ENCODE results near the gene OR1S1.
"Not testable (repeated sequence)": the region's sequence is repeated elsewhere in the genome, so short reads cannot be mapped to it uniquely, and the experiment has no call there.

Gene OR1S1

GRCh38 chr11:58212420-58212819, at the start of gene OR1S1:
Gene OR1S1 (plus strand): TSS chr11:58212720.
- H3K9me3 ChIP-seq (ENCODE audit: control insufficient read depth, insufficient read depth, low read depth, low read length); POLR2A ChIA-PET; H3K4me1 ChIP-seq (ENCODE audit: control insufficient read depth, insufficient read depth, low read length); H3K27ac ChIP-seq (ENCODE audit: extremely low read depth, low read depth, low read length); H3K36me3 ChIP-seq (ENCODE audit: control insufficient read depth in 2 of 2, insufficient read depth in 1 of 2, low read length in 2 of 2); H3K4me3 ChIP-seq (ENCODE audit: low read depth, low read length); CTCF ChIA-PET: not testable (repeated sequence)

GRCh38 chr11:58164389-58164788, 48.1 kb upstream of the OR1S1 start:
- H3K27ac ChIP-seq (ENCODE audit: extremely low read depth, low read depth, low read length) = no peak overlapping the region
- H3K36me3 ChIP-seq (ENCODE audit: control insufficient read depth in 2 of 2, insufficient read depth in 1 of 2, low read length in 2 of 2) = no peaks in the 10 kb centered on the region
- ChIA-PET CTCF (no interaction called here), POLR2A (no interaction called here)
- no peaks in the 10 kb centered on the region for H3K9me3 ChIP-seq (ENCODE audit: control insufficient read depth, insufficient read depth, low read depth, low read length)
- H3K4me1 ChIP-seq (ENCODE audit: control insufficient read depth, insufficient read depth, low read length) = no peaks in the 10 kb centered on the region
- no peak overlapping the region for H3K4me3 ChIP-seq (ENCODE audit: low read depth, low read length)
- TF ChIP-seq, protein P1, sequence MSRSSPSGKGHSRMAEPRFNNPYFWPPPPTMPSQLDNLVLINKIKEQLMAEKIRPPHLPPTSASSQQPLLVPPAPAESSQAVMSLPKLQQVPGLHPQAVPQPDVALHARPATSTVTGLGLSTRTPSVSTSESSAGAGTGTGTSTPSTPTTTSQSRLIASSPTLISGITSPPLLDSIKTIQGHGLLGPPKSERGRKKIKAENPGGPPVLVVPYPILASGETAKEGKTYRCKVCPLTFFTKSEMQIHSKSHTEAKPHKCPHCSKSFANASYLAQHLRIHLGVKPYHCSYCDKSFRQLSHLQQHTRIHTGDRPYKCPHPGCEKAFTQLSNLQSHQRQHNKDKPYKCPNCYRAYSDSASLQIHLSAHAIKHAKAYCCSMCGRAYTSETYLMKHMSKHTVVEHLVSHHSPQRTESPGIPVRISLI (tag by site-specific recombination; IDR thresholded peaks at IDR 0.05) = no peak
- TF ChIP-seq, protein P2, sequence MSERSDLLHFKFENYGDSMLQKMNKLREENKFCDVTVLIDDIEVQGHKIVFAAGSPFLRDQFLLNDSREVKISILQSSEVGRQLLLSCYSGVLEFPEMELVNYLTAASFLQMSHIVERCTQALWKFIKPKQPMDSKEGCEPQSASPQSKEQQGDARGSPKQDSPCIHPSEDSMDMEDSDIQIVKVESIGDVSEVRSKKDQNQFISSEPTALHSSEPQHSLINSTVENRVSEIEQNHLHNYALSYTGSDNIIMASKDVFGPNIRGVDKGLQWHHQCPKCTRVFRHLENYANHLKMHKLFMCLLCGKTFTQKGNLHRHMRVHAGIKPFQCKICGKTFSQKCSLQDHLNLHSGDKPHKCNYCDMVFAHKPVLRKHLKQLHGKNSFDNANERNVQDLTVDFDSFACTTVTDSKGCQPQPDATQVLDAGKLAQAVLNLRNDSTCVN (tag by site-specific recombination; optimal IDR thresholded peaks at IDR 0.05) = no peak
- no peak for TF ChIP-seq GLIS1 (tag by site-specific recombination; IDR thresholded peaks at IDR 0.05)
- TF ChIP-seq ZNF266 (tag by site-specific recombination; IDR thresholded peaks at IDR 0.05; ENCODE audit: low read depth) = no peak
- TF ChIP-seq ZNF112 (tag by site-specific recombination; IDR thresholded peaks at IDR 0.05) = no peak
- TF ChIP-seq, protein P3, sequence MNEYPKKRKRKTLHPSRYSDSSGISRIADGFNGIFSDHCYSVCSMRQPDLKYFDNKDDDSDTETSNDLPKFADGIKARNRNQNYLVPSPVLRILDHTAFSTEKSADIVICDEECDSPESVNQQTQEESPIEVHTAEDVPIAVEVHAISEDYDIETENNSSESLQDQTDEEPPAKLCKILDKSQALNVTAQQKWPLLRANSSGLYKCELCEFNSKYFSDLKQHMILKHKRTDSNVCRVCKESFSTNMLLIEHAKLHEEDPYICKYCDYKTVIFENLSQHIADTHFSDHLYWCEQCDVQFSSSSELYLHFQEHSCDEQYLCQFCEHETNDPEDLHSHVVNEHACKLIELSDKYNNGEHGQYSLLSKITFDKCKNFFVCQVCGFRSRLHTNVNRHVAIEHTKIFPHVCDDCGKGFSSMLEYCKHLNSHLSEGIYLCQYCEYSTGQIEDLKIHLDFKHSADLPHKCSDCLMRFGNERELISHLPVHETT (tag by site-specific recombination; IDR thresholded peaks at IDR 0.05) = no peak
- no peak for TF ChIP-seq YY1 (tag by site-specific recombination; IDR thresholded peaks at IDR 0.05)
- TF ChIP-seq ZFP37 (tag by site-specific recombination; IDR thresholded peaks at IDR 0.05) = no peak
- TF ChIP-seq ZNF404 (tag by site-specific recombination; IDR thresholded peaks at IDR 0.05) = no peak
- TF ChIP-seq SETDB1 (IDR thresholded peaks at IDR 0.05; ENCODE audit: insufficient read length, low read length) = no peak
- TF ChIP-seq ZNF394 (tag by site-specific recombination; IDR thresholded peaks at IDR 0.05; ENCODE audit: borderline replicate concordance) = no peak
- no peak for TF ChIP-seq ZNF223 (tag by site-specific recombination; IDR thresholded peaks at IDR 0.05)
- no peak for TF ChIP-seq ZNF148 (tag by site-specific recombination; IDR thresholded peaks at IDR 0.05; ENCODE audit: borderline replicate concordance)

- Histone ChIP-seq H3K4me3 (ENCODE audit: low read depth, low read length) (no peak overlapping the region), H3K4me1 (ENCODE audit: control insufficient read depth, insufficient read depth, low read length) (no peaks in the 10 kb centered on the region), H3K9me3 (ENCODE audit: control insufficient read depth, insufficient read depth, low read depth, low read length) (no peaks in the 10 kb centered on the region), H3K36me3 (ENCODE audit: control insufficient read depth in 2 of 2, insufficient read depth in 1 of 2, low read length in 2 of 2) (no peaks in the 10 kb centered on the region), H3K27ac (ENCODE audit: extremely low read depth, low read depth, low read length) (no peak overlapping the region)
- CTCF ChIA-PET = no interaction called here
- POLR2A ChIA-PET = no interaction called here
- TF ChIP-seq ZNF560 (tag by site-specific recombination; IDR thresholded peaks at IDR 0.05; ENCODE audit: borderline replicate concordance) (no peak), ZNF596 (tag by site-specific recombination; IDR thresholded peaks at IDR 0.05) (no peak), ZNF335 (tag by site-specific recombination; conservative IDR thresholded peaks at IDR 0.05) (no peak)
- TF ChIP-seq, protein P4, sequence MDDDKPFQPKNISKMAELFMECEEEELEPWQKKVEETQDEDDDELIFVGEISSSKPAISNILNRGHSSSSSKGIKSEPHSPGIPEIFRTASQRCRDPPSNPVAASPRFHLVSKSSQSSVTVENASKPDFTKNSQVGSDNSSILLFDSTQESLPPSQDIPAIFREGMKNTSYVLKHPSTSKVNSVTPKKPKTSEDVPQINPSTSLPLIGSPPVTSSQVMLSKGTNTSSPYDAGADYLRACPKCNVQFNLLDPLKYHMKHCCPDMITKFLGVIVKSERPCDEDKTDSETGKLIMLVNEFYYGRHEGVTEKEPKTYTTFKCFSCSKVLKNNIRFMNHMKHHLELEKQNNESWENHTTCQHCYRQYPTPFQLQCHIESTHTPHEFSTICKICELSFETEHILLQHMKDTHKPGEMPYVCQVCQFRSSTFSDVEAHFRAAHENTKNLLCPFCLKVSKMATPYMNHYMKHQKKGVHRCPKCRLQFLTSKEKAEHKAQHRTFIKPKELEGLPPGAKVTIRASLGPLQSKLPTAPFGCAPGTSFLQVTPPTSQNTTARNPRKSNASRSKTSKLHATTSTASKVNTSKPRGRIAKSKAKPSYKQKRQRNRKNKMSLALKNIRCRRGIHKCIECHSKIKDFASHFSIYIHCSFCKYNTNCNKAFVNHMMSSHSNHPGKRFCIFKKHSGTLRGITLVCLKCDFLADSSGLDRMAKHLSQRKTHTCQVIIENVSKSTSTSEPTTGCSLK (tag by site-specific recombination; IDR thresholded peaks at IDR 0.05) = no peak
Observed at GRCh38 chr11:58164990-58165389, 47.5 kb upstream of the OR1S1 start.

Measured in HEK293 (cell line).